AG09319 (cell line): ENCODE results near the gene KCNIP3.

ENCODE experiments used
- DNase-seq: peaks from one replicate; pipeline ENCODE4 v3.0.0-alpha.2; 2010; ENCODE audit warnings: low read depth; ENCODE audit errors: extremely low read depth
- TF ChIP-seq, protein P1 (sequence below): IDR thresholded peaks from 2 replicates; pipeline ENCODE4 v1.5.1; 2011; ENCODE audit warnings: low read depth, mild to moderate bottlenecking, inconsistent platforms, low read length, moderate library complexity

Gene KCNIP3

DNA sequence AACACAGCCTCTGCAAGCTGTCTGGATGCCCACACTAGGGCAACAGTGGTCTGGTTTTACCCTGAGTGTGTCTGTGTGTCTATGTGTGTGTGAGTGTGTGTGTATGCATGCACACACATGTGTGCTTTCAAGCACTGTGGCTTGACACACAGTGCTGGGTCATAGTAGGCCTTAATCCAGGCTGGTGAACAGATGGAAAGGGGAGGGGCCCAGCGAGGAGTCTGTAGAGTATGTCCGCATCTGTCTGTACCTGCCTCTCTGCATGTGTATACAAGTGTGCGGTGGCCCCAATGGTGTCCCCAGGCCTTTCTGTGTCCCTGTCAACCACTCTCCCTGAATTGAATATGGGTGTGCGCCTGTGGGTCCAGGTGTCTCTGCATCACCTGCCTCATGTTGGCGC lies 9.3 kb upstream of the KCNIP3 start:
- TF ChIP-seq, protein P1, sequence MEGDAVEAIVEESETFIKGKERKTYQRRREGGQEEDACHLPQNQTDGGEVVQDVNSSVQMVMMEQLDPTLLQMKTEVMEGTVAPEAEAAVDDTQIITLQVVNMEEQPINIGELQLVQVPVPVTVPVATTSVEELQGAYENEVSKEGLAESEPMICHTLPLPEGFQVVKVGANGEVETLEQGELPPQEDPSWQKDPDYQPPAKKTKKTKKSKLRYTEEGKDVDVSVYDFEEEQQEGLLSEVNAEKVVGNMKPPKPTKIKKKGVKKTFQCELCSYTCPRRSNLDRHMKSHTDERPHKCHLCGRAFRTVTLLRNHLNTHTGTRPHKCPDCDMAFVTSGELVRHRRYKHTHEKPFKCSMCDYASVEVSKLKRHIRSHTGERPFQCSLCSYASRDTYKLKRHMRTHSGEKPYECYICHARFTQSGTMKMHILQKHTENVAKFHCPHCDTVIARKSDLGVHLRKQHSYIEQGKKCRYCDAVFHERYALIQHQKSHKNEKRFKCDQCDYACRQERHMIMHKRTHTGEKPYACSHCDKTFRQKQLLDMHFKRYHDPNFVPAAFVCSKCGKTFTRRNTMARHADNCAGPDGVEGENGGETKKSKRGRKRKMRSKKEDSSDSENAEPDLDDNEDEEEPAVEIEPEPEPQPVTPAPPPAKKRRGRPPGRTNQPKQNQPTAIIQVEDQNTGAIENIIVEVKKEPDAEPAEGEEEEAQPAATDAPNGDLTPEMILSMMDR, result no peak
- no peak for DNase-seq

DNA sequence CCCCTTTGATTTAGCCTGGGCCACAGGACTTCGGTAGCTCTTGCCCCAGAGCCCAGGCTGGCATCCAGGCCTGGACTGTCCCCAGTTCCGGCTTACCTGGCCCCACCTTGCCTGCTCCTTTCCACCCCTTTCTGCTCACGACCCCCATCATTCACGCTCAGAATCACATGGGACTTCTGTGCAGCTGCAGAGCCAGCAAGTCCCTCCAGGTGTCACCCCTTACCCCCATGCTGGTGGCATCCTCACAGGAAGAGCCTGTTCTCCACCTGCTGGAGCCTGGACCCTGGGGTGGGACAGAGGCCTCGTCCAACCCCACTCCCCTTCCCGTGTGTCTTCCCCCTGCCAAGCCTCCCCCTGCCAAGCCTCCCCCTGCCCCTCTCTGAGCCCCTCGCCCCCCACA lies 7.9 kb upstream of the KCNIP3 start:
- no peak for DNase-seq
- TF ChIP-seq, protein P1, result no peak

DNA sequence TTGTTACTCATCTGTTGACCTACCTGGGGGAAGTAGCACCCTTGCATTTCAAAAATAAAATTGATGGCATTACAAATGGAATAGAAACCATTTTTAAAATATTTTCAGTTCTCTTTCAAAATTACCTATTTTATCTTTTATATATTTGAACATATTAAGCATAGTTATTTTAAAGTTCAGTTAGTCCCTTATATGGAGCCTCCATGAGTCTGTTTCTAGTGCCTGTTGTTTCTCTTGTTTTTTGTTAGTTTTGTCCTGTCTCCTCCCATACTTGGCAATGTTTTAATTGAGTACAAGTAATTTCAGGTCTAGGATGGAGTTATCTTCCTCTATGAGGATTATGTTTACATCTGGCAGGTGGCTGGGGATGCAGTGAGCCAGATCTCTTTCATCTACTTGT lies 5.9 kb upstream of the KCNIP3 start:
- TF ChIP-seq, protein P1, result no peak
- DNase-seq, result no peak

DNA sequence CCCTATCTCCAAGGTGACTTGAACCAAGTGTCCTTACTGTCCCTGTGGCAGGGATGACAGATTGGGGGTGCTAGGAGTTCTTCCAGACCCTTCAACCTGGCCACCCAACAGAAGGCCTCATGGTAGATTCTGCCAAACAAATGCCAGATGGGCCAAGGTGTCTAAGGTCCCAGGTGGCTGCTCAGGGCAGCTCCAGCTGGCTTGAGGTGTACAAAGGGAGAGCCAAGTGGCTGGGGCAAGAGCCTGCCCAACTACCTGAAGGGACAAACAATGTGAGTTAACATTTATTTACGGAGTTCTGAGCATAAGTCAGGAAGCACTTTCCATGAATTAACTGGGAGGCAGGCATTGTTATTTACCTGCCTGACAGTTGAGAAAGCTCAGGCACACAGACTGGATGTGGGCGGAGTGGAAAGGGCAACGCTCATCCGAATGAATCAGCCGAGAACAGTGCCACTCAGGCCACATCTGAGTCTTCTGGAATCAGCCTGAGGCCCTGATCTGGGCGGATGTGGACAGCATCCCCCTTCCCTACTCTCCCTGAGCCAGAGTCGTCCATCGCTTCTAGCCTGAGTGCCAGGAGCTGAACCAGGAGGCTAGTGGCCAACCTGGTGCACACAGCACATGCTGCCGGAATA lies 4.4 kb upstream of the KCNIP3 start:
- no peak for DNase-seq
- TF ChIP-seq, protein P1, result no peak

DNA sequence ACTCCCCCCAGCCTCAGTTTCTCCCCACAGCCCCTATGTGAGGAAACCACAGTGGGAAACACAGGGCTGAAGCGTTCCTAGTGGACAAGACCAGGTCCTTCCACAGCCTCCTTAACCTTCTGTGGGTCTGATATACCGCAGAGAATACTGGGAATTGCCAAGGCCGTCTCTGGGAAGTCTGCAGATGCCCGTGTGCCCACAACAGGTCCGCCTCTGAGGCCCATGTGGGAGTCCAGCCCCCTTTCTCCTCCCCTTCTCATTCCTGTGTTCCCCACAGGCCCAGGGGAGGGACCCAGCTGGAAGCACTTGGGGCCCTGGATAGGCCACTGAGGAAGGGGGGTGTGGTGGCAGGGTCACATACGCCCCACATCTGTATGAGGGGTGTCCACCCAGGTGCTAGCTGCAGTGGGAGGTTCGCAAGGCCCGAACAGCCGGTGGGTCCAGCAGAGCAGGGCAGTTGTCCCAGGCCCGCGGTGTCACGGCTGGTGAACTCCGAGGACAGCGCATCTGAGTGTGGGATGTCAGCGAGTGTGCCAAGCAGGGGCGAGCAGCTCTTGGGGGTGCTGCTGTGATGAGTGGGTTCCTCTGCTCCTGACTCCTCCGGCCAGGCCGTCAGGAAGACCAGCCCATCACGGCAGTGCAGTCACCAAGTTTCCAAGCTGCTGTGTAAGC lies 2.4 kb upstream of the KCNIP3 start:
- no peak for DNase-seq
- TF ChIP-seq, protein P1, result no peak

DNA sequence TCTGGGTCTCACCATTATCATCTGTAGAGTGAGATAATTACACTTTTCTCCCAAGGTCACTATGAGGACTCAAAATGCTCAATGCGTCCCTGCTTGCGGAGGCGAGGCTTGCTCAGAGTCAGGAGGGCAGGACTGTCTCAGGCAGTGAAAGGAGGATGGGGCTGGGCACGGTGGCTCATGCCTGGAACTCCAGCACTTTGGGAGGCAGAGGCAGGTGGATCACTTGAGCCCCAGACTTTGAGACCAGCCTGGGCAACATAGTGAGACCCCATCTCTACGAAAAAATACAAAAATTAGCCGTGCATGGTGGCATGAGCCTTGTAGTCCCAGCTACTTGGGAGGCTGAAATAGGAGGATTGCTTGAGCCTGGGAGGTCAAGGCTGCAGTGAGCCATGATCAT lies 1.8 kb upstream of the KCNIP3 start:
- TF ChIP-seq, protein P1, result no peak

DNA sequence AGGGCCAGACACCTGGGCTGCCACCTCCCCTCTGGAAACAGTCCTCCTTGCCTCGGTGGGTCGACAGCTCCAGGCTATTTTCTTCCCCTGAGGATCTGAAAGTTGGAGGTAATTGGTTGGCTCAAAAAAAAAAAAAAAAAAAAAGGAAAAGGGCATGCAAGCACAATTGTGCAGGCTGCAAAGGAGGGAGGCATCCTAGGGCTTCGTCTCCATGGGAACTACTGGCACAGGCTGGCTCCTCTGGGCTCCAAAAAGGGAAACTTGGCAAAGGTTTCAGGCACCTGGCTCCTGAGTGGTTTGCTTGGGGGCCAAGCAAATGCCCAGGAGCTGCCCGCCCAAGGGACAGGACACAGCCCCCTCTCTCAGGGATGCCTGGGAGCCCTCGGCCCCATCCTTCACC lies 1.1 kb upstream of the KCNIP3 start:
- TF ChIP-seq, protein P1, result no peak

More for the DNA sequence above, 1.8 kb upstream of the KCNIP3 start:
- no peak for DNase-seq

More for the DNA sequence above, 1.1 kb upstream of the KCNIP3 start:
- DNase-seq, result no peak
